KOPT-K1 (cell line): ENCODE results near the gene ALOX12B.
"Not testable (repeated sequence)": the region's sequence is repeated elsewhere in the genome, so short reads cannot be mapped to it uniquely, and the experiment has no call there.

Experiments used
- H3K27ac ChIP-seq: fragments of 200-600 bp; sonication (generic); 2 replicates; pipeline ENCODE4 v1.5.1; 2016; ENCODE audit warnings: antibody characterized with exemption, mild to moderate bottlenecking, low read depth, low read length; ENCODE audit not compliant: poor library complexity, severe bottlenecking
- H3K36me3 ChIP-seq: fragments of 200-600 bp; sonication (generic); 2 replicates; pipeline ENCODE4 v1.5.1; 2017; ENCODE audit warnings: antibody characterized with exemption, mild to moderate bottlenecking, low read length, moderate library complexity; ENCODE audit not compliant: insufficient read depth
- H3K9me3 ChIP-seq: fragments of 200-600 bp; sonication (generic); 2 replicates; pipeline ENCODE4 v1.5.1; 2017; ENCODE audit warnings: antibody characterized with exemption, low read length, mild to moderate bottlenecking; ENCODE audit not compliant: insufficient read depth, poor library complexity, severe bottlenecking

Gene ALOX12B

DNA sequence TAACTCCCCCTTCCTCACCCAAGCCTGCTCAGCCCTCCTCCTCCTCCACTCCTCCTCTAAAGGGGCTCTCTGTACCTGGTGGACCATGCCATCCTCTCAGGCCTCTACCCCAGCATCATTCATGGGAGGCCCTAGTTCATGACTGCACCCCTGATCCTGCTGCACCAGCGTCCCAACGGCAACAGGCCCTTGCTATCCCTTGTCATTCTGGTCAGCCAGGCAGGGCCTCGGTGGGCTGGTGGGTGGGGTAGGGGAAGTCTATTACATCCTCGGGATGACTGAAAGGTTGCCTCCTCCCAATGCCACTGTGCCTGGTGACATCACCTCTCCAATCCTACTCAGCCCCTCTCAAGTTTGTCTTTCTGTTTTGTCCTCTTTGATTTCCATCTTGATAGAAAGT, 19.7 kb downstream of the ALOX12B start:
- Histone ChIP-seq H3K36me3 (no peaks in the 10 kb centered on the region), H3K27ac (no peak overlapping the region), H3K9me3 (no peaks in the 10 kb centered on the region)

DNA sequence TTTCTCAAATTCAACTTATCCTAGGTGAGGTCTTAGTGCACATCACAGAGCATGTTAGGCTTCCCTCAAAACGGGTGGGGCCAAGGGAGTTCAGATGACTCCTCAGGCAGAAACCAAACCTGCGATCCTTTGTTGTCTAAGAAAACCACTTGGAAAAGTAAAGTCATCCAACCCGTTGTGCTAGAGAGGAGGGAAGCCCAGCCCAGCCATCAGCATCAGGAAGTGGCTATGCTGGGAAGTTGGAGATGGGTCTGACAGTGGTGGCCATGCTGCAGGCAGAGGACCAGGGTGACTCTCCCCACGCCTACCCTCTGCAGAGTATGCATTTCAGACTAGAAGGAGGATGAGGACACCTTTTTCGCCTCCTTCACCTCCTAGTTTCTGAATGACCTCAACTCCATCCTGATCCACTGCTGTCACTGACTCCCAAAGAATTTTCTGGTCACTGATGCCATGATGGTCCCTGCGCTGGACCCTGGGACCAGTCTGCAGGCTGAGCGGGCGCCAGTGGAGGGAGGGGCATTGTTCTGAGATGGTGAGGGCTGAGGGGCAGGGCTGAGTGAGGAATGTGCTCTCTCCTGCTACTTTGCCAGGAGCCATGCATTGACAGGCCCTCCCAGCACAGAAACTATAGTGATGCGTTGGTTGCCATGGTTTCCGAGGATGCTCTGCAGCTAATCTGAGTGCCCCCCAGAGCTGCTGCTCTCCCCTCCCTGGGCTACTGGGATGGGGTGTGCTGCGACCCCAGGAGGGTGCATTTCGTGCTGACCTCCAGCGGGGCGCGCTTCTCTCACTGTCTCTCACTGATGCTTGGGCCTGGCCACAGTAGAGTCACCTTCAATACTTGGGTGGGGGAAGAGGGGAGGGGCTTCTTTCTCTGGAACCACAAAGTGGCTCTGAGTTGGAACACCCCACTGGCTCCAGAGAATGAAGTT, 20.4 kb downstream of the ALOX12B start:
- H3K9me3 ChIP-seq, result no peaks in the 10 kb centered on the region
- no peak overlapping the region for H3K27ac ChIP-seq
- H3K36me3 ChIP-seq, result no peaks in the 10 kb centered on the region

DNA sequence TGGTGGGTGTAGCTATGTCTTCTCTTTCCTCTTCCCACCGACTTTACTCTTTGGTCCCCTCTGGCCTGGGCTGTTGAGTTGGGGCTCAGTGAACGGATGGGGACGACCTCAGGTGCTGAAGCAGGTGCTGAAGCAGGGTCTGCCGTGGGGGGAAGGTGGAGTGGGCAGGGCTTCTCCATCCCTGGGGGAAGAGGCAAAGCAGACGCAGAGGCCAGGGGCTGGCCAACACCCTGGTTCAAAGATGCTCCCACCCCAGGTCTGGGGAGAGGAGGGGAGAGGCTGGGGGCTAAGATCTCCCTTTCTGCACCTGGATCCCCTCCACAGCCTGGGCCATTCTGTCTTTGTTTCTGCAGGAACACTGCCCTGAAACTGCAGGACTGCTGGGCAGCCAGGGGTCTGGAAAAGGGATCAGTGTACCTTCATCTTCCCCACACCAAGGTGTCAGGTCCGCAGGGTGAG, 22.9 kb downstream of the ALOX12B start:
- Histone ChIP-seq H3K9me3 (no peaks in the 10 kb centered on the region), H3K27ac (no peak overlapping the region), H3K36me3 (no peaks in the 10 kb centered on the region)

DNA sequence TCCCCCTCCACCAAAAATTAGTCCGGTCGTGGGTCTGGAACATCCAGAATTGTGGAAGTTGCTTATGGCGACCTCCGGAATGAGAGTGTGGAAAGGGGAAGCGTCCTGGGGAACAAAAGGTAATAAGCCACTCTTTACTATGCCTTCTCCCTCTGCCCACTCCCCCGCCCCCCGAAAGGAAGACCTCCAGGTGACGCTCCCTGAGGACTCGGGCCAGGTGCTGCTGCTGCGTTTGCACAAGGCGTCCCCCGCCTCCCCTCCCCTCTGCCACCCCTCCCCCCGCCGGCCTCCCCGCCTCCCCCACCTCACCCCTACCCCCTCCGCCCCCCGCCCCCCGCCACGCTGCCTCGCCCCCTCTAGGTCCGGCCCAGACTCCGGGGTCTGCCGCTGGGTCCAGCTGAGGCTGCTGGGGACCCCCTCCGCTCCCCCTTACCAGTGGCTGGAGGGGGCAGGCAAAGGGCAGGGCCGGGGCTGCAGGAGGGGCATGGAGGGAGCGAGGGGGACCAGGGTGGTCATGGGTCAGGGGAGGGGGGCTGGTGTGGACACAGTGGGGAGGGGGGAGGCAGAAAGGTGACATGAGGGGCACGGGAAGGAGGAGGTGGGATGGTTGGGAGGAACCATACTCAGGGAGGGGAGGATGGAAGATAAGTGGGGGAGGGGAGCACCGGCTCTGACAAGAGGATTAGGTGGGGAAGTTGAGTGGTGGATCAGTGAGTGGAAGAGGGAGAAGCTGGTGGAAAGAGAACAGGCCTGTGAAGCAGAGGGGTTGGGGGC, 23.6 kb downstream of the ALOX12B start:
- no peak overlapping the region for H3K27ac ChIP-seq
- no peaks in the 10 kb centered on the region for H3K9me3 ChIP-seq
- no peaks in the 10 kb centered on the region for H3K36me3 ChIP-seq

DNA sequence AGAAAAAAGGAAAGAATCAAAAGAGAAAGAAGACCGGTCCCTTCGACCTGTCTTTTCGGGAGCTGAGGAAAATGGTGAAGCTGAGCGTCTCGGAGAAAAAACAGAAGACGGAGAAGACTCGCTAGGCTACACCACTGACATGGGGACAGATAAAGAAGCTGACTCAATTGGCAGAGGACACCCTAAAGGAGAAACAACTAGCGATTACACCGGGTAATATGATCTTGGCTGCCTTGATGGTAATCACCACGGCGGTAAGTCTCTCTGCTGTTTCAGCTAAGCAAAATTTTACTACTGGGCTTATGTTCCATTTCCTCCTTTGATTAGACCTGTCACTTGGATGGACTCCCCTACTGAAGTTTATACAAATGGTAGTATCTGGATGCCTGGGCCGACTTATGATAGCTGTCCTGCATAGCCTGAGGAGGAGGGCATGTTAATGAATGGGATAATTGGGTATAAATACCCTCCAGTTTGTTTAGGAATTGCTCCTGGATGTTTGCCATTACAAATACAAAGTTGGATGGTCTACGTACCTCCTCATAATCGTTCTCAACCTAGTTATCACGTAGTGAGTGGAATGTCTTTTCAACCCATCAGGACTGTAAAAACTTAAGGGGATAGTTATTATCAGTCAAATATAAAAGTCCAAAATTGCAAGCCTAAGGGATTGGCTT, 24.6 kb downstream of the ALOX12B start:
- Histone ChIP-seq H3K9me3 (no peaks in the 10 kb centered on the region), H3K36me3 (no peaks in the 10 kb centered on the region), H3K27ac (no peak overlapping the region)

DNA sequence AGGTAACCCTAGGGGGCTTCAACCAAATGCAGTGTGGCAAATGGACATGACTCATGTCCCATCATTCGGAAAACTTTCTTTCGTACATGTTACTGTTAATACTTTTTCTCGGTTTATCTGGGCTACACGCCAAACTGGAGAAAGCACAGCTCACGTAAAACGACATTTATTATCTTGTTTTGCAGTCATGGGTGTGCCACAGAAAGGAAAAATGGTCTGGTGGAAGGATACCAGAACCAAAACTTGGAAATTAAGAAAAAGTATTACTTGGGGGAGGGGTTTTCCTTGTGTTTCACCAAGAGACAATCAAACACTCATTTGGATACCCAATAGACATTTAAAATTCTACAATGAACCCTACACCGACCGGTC, 25.1 kb downstream of the ALOX12B start:
- no peaks in the 10 kb centered on the region for H3K36me3 ChIP-seq
- no peaks in the 10 kb centered on the region for H3K9me3 ChIP-seq
- no peak overlapping the region for H3K27ac ChIP-seq

DNA sequence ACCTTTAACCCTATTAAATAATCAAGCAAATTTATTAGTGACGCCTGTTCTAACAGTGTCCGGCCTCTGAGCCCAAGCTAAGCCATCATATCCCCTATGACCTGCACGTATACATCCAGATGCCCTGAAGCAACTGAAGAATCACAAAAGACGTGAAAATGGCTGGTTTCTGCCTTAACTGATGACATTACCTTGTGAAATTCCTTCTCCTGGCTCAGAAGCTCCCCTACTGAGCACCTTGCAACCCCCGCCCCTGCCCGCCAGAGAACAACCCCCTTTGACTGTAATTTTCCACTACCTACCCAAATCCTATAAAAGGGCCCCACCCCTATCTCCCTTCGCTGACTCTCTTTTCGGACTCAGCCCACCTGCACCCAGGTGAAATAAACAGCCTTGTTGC, 25.7 kb downstream of the ALOX12B start:
- H3K9me3 ChIP-seq, H3K27ac ChIP-seq: not testable (repeated sequence)

DNA sequence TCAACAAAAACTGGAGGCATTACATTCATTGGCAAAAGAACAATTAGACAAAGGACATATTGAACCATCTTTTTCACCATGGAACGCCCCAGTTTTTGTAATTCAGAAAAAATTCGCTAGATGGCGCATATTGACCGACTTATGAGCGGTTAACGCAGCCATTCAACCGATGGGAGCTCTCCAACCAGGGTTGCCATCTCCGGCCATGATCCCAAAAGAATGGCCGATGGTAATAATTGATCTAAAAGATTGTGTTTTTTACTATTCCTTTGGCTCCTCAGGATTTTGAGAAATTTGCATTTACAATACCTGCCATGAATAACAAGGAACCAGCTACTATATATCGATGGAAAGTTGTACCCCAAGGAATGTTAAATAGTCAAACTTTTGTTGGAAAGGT, 27.2 kb downstream of the ALOX12B start:
- no peak overlapping the region for H3K27ac ChIP-seq
- no peaks in the 10 kb centered on the region for H3K9me3 ChIP-seq
- H3K36me3 ChIP-seq, result no peaks in the 10 kb centered on the region

More for the DNA sequence above, 25.7 kb downstream of the ALOX12B start:
- not testable (repeated sequence) for H3K36me3 ChIP-seq

DNA sequence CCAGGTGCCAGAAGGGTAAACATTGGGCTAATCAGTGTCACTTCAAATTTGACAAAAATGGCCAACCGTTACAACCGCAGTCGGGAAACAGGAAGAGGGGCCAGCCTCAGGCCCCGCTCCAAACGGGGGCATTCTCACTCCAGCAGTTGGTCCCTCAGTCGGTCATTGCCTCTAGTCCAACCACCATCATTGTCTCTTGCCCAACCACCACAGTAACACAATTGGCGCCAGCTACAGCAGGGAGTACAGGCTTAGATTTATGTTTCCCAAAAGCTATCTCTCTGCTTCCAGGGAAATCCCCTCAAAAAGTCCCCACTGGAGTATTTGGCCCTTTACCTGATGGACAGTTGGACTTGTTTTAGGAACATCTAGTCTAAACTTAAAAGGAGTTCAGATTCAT, 28.4 kb downstream of the ALOX12B start:
- no peak overlapping the region for H3K27ac ChIP-seq
- H3K9me3 ChIP-seq, result no peaks in the 10 kb centered on the region

DNA sequence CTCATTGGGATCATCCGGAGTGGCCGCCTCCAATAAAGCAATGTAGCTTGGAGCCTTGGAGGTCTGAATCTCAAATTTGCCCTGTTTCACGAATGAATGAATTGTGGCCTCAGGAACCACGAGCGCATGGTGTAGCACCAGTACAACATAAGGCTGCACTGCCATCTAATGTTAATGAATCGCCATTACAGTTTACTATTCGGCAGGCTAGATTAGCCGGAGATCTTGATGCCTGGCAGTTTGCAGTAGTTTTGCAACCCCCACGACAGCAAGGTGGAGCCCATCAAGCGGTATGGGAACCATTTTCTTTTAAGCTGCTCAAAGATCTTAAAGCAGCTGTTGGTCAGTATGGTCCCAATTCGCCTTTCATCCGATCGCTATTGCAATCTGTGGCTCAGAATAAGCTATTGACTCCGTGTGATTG, 29.8 kb downstream of the ALOX12B start:
- H3K9me3 ChIP-seq, result no peaks in the 10 kb centered on the region
- H3K27ac ChIP-seq, result no peak overlapping the region

More for the DNA sequence above, 28.4 kb downstream of the ALOX12B start:
- no peaks in the 10 kb centered on the region for H3K36me3 ChIP-seq

DNA sequence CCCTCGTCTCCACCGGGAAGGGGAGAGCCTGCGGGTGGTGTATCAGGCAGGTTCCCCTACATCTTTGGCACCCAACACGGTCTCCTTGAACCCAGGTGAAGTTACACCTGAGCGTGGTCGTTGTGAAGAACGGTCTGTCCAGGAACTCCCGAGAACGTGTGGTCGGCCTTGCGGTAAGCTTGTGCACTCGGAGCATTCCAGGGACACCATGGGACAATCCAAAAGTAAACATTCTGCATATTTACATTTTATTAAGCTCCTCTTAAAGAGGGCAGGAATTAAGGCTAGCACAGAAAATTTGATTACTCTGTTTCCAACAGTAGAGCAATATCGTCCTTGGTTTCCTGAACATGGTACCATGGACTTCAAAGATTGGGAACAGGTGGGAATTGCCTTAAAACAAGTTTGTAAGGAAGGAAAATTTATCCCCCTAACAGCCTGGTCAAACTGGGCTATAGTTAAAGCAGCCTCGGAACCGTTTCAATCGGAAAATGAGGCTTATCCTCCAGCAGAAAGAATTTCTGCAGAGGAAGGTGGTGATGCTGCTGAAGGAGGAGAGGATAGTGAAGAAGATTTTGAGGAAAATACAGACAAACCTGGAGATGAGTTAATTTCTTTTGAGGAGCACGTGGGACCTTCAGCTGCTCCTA, 30.4 kb downstream of the ALOX12B start:
- H3K36me3 ChIP-seq, result no peaks in the 10 kb centered on the region
- no peaks in the 10 kb centered on the region for H3K9me3 ChIP-seq
- H3K27ac ChIP-seq, result no peak overlapping the region

More for the DNA sequence above, 29.8 kb downstream of the ALOX12B start:
- no peaks in the 10 kb centered on the region for H3K36me3 ChIP-seq

DNA sequence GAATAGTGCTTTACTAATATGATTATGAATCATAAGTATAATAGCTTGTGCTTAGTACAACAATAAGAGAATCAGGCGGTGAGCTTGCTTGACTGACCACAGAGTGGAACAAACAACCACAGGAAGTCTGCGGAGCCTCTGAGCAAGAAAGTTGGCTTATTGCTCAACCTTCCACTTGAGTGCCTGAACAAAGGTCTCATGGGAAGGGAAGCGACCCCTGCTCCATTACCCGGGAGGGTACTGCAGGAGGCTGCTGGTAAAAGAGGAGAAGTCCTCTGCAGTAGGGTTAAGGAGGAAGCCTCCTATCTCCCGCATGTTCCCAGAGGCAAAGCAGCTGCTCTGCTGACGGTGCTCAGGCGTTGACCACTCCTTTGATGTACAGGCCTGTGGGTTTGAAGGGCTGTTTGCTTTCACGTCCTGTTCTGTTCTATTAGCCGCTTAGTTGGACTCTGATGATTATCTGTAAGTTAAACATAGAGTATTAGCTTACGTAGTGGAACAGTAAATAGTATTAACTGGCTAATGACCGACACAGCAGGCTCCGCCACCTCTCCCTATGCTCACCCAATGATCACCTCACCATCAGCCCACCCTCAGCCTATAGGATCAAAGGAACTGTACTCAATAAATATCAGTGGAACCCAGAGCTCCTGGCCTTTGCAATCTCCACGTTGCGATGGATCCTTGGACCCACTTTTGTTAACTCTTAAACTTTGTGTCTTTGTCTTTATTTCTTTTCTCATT, 31.1 kb downstream of the ALOX12B start:
- no peak overlapping the region for H3K27ac ChIP-seq
- H3K36me3 ChIP-seq, result no peaks in the 10 kb centered on the region
- no peaks in the 10 kb centered on the region for H3K9me3 ChIP-seq

DNA sequence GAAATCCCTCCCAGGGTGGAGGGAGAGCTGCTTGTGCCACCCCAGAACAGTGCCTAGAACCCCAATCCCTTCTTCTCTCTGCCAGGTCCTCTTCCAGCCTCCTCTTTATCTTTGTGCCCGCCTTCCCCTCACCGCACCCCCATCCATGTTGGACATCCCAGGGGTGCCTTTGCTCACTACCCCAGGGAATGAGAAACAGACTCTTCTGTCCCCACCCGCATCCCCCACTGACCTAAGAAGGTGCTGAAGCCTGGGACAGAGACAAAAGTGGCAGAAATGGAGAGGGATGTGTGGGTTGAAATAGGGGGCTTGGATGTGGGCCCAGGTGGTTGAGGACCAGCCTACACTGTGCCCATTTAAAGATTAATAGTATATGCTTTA, 31.7 kb downstream of the ALOX12B start:
- Histone ChIP-seq H3K36me3 (no peaks in the 10 kb centered on the region), H3K27ac (no peak overlapping the region), H3K9me3 (no peaks in the 10 kb centered on the region)

DNA sequence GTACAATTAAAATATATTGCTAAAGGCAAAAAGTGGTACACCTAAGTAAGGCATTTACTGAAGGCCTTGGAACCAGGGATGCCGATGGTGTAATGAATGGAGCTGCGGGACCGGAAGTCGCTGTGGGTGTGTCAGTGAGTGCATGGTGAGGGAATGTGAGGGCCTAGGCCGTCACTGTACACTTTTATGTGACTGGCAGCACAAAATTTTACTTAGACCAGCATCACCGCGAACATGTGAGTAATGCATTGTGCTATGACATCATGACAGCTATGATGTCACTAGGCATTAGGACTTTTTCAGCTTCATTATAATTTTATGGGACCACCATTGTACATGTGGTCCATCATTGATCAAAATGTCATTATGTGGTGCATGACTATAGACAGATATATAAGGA, 33.9 kb downstream of the ALOX12B start:
- no peak overlapping the region for H3K27ac ChIP-seq
- H3K9me3 ChIP-seq, result no peaks in the 10 kb centered on the region
- no peaks in the 10 kb centered on the region for H3K36me3 ChIP-seq
